Measurements from ENCODE around the gene SMIM20.
A peak's percentile ranks its signal among the peaks of the same experiment; 100 is the strongest.

Gene SMIM20

GRCh38 chr4:25970226-25970675 lies 56.2 kb downstream of the SMIM20 start:
- TF ChIP-seq, protein P1, sequence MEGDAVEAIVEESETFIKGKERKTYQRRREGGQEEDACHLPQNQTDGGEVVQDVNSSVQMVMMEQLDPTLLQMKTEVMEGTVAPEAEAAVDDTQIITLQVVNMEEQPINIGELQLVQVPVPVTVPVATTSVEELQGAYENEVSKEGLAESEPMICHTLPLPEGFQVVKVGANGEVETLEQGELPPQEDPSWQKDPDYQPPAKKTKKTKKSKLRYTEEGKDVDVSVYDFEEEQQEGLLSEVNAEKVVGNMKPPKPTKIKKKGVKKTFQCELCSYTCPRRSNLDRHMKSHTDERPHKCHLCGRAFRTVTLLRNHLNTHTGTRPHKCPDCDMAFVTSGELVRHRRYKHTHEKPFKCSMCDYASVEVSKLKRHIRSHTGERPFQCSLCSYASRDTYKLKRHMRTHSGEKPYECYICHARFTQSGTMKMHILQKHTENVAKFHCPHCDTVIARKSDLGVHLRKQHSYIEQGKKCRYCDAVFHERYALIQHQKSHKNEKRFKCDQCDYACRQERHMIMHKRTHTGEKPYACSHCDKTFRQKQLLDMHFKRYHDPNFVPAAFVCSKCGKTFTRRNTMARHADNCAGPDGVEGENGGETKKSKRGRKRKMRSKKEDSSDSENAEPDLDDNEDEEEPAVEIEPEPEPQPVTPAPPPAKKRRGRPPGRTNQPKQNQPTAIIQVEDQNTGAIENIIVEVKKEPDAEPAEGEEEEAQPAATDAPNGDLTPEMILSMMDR (conservative IDR thresholded peaks at IDR 0.05; ENCODE audit: low read depth, low read length) = no peak
- peak overlapping the region; percentile 8 for H3K4me3 ChIP-seq (ENCODE audit: low read depth, low read length)
- peak; percentile 70 for DNase-seq (ENCODE audit: low read depth)

DNA sequence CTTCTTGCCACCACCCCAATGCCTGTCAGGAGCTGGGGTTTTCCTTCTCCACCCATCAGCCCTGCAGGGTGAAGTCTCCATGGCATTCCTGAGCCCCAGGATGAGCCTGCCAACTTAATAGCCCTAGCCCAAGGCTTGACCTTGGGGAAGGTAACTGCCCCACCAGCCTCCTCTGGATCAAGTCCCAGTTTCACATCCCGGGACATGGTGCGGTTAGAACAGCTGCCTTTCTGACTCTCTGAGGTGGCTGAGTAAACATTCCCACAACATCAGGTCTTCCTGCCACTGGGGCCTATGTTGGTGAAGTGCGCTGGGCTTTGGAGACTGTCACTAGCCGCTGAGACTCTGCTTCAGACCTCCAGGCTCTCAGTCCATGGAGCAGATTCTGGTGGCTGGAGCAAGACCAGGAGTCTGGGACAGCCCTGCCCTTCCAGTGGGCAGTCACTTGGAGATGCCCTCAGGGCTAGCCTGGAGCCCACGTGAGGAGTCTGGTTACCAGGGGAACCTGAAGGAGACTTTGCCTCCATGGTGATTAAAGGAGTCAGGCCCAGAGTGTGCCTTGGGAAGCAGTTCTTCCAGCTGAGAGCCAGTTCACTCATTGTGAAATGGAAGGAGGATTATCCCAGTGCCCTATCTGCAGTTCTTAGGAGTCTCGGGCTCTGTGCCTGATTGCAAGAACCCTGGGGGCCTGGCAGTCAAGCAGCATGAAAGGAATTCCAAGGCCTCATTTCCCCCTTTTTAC lies 56.8 kb downstream of the SMIM20 start:
- peak; percentile 67 for DNase-seq (ENCODE audit: low read depth)
- TF ChIP-seq, protein P1 (conservative IDR thresholded peaks at IDR 0.05; ENCODE audit: low read depth, low read length) = no peak
- no peak overlapping the region for H3K4me3 ChIP-seq (ENCODE audit: low read depth, low read length)

- no peak overlapping the region for H3K4me3 ChIP-seq (ENCODE audit: low read depth, low read length)
- DNase-seq (ENCODE audit: low read depth) = no peak
- TF ChIP-seq, protein P1 (conservative IDR thresholded peaks at IDR 0.05; ENCODE audit: low read depth, low read length) = no peak
These were observed 58.3 kb downstream of the SMIM20 start for GRCh38 chr4:25972366-25972765.

DNA sequence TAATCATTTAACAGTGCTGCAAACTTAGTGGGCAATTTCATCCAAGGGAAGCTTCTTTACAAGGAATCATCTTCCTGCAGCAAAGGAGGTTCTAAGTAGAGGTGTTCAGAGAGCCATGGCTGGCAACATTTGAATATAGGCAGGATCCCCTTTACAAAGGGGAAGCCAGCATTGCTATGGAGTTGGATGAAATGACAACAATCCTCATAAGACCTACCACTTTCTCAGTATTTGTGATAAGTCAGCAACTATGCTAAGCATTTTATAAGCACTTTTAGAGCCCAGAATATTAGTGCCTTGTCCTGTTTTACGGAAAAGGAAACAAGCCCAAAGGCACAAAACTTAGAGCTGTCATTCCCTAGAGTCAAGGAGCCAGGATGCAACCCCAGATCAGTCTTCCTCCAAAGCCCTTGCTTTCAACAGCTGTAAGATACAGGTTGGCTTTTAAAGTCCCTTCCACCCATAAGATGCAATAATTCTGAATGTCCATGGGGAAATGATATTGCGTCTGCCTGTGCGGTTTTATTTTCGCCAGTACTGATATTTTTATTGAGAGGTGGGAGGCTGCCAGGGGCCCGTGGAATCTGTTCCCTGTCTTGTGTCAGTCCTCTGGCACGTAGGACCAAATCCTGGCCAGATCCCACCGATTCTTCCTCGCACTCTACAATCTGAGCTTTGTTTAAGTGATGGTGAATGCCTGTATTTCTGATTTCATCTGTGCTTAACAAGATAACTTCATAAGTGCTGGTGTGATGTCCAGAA lies 59.1 kb downstream of the SMIM20 start:
- DNase-seq (ENCODE audit: low read depth) = no peak
- H3K4me3 ChIP-seq (ENCODE audit: low read depth, low read length) = no peak overlapping the region
- TF ChIP-seq, protein P1 (conservative IDR thresholded peaks at IDR 0.05; ENCODE audit: low read depth, low read length) = no peak

GRCh38 chr4:25976780-25977179 lies 62.8 kb downstream of the SMIM20 start:
- TF ChIP-seq, protein P1 (conservative IDR thresholded peaks at IDR 0.05; ENCODE audit: low read depth, low read length) = no peak
- DNase-seq (ENCODE audit: low read depth) = no peak
- no peak overlapping the region for H3K4me3 ChIP-seq (ENCODE audit: low read depth, low read length)

DNA sequence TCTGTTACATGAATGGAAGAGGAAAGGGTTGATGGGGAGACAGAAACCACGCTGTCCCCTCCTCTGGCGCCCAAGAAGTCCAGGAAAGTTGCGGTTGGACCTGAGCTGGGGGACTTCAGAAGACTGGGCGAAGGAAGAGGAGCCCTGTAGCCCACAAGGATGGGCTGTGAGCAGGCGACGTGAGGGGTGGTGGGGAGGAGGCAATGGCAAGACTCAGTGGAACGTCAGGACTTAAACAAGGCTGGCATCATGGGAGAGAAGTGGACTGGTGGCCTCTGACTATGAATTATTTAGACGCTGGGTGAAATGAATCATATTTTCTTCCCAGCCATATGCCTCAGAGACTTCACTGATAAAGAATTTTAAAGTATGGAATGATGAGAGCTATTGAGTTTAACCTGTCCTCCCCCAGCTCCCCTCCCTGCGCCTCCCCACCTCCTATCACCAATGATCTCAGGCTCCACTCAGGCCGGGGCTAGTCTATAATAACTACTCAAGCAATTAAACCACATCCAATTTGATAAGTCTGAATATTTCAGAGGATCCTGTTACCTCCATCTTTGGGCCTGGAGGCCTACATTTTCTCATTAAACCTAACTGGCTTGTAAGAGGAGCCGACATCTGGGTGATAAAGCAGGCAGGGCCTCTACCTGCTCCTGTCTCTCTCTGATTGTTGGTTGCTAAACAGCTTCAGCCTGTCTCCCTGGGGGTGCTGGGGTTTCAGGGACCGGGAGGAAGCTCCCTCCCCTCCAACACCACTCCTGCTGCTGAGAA lies 63.6 kb downstream of the SMIM20 start:
- no peak for DNase-seq (ENCODE audit: low read depth)
- TF ChIP-seq, protein P1 (conservative IDR thresholded peaks at IDR 0.05; ENCODE audit: low read depth, low read length) = no peak
- no peak overlapping the region for H3K4me3 ChIP-seq (ENCODE audit: low read depth, low read length)
